Peyer's patch (tissue), 4 donors: ENCODE measurements around the gene TOMM70.

ENCODE experiments used
- POLR2A ChIP-seq, 2 donors: fragments of 450-650 bp; IDR thresholded peaks; one replicate each; pipeline ENCODE4 v1.5.1; 2017; ENCODE audit warnings: antibody characterized with exemption in 2 of 2, mild to moderate bottlenecking in 2 of 2, moderate library complexity in 2 of 2
- TF ChIP-seq, protein P1 (sequence below), 6 experiments: fragments of 450-650 bp in 4 of 6; fragments of 200-600 bp in 2 of 6; sonication (generic) in 1 of 6; IDR thresholded peaks; one replicate each; pipeline ENCODE4 v1.5.1; 2017 to 2019; ENCODE audit warnings: antibody characterized with exemption in 6 of 6, mild to moderate bottlenecking in 3 of 6, moderate library complexity in 1 of 6

DNA sequence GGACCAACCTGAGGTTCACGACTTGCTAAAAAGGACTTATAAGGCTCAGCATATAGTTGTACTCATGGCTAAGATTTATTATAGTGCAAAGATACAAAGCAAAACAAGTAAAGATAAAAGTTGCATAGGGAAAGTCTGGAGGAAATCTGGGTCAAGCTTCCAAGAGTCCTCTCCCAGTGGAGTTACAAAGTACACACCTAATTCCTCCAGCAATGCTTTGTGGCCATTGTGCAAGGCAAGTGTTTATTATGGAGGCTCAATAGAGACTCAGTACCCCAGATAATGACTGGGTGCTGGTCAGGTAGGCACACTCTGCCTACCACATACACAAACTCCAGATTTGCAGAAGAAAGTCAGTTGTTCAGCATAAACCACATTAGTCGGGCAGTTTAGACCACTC is 23.4 kb upstream of the TOMM70 start:
- TF ChIP-seq, protein P1, sequence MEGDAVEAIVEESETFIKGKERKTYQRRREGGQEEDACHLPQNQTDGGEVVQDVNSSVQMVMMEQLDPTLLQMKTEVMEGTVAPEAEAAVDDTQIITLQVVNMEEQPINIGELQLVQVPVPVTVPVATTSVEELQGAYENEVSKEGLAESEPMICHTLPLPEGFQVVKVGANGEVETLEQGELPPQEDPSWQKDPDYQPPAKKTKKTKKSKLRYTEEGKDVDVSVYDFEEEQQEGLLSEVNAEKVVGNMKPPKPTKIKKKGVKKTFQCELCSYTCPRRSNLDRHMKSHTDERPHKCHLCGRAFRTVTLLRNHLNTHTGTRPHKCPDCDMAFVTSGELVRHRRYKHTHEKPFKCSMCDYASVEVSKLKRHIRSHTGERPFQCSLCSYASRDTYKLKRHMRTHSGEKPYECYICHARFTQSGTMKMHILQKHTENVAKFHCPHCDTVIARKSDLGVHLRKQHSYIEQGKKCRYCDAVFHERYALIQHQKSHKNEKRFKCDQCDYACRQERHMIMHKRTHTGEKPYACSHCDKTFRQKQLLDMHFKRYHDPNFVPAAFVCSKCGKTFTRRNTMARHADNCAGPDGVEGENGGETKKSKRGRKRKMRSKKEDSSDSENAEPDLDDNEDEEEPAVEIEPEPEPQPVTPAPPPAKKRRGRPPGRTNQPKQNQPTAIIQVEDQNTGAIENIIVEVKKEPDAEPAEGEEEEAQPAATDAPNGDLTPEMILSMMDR (IDR thresholded peaks at IDR 0.05) = no peak
- TF ChIP-seq POLR2A (IDR thresholded peaks at IDR 0.05) = no peak
